ENCODE measurements around the gene LDB3. TPM values are rescaled to one million over a fixed set of nuclear protein-coding genes. Genes with fewer than 3 reads are reported as not detected.

The LDB3 gene
- total and polyA plus RNA-seq, 2 of the 8 experiments (the other 6 are each of a cell fraction or from before 2014, with no cell fraction given), result 0.20 to 0.43 TPM

GRCh38 chr10:86723009-86723408 lies 54.7 kb downstream of the LDB3 start:
- Histone ChIP-seq H3K79me1 (ENCODE audit: low read depth, low read length) (no peaks in the 10 kb centered on the region), H3K4ac (replicated peaks; ENCODE audit: insufficient read length, low read depth, low read length) (no peak overlapping the region), H2AK5ac (ENCODE audit: low read depth, low read length) (no peak overlapping the region), H3K9me3 (ENCODE audit: insufficient read depth in 2 of 2, low read depth in 1 of 2, low read length in 1 of 2) (no peaks in the 10 kb centered on the region), H3K9ac (replicated peaks in 1 of 4; ENCODE audit: extremely low read depth in 1 of 4, low read depth in 3 of 4, low read length in 3 of 4) (no peak overlapping the region), H3K36me3 (ENCODE audit: control insufficient read depth in 2 of 4, insufficient read depth in 4 of 4, low read length in 3 of 4) (no peaks in the 10 kb centered on the region), H2BK120ac (replicated peaks; ENCODE audit: low read depth, low read length) (no peak overlapping the region), H3K27ac (ENCODE audit: low read depth, low read length) (no peak overlapping the region), H3K18ac (ENCODE audit: extremely low read depth, low read length) (no peak overlapping the region), H3K4me2 (ENCODE audit: insufficient read depth in 1 of 2, low read depth in 2 of 2, low read length in 2 of 2) (no peak overlapping the region), H2AFZ (ENCODE audit: low read length) (no peak overlapping the region), H2BK15ac (ENCODE audit: low read length) (no peak overlapping the region), H3K23ac (ENCODE audit: insufficient read length) (no peak overlapping the region), H3K56ac (replicated peaks; ENCODE audit: insufficient read length, low read depth, low read length) (no peak overlapping the region), H2BK5ac (ENCODE audit: low read depth, low read length) (no peak overlapping the region), H3K4me1 (replicated peaks in 1 of 4; ENCODE audit: control insufficient read depth in 3 of 4, insufficient read depth in 4 of 4, low read length in 3 of 4) (no peaks in the 10 kb centered on the region), H3K79me2 (ENCODE audit: control insufficient read depth in 1 of 2, insufficient read depth in 2 of 2, low read length in 2 of 2) (no peaks in the 10 kb centered on the region), H4K91ac (replicated peaks; ENCODE audit: insufficient read length, low read length) (no peak overlapping the region), H2BK20ac (ENCODE audit: low read length) (no peak overlapping the region), H4K20me1 (replicated peaks in 1 of 2; ENCODE audit: control insufficient read depth in 1 of 2, insufficient read depth in 2 of 2, low read length in 2 of 2) (no peaks in the 10 kb centered on the region), H4K5ac (ENCODE audit: insufficient read length, low read depth, low read length) (no peak overlapping the region), H3K23me2 (ENCODE audit: low read depth, low read length) (no peaks in the 10 kb centered on the region), H3K4me3 (ENCODE audit: extremely low read depth in 1 of 4, insufficient read depth in 2 of 4, low read depth in 3 of 4, low read length in 4 of 4) (no peak overlapping the region), H4K8ac (ENCODE audit: extremely low read depth, insufficient read depth, low read length) (no peak overlapping the region; the same call in 1 of the 2 replicates), H3K27me3 (replicated peaks in 1 of 4; ENCODE audit: control insufficient read depth in 3 of 4, extremely low read depth in 1 of 4, insufficient read depth in 3 of 4, low read length in 3 of 4) (no peaks in the 10 kb centered on the region), H2BK12ac (ENCODE audit: low read depth, low read length) (no peak overlapping the region), H3K14ac (ENCODE audit: insufficient read length) (no peak overlapping the region)
- ChIA-PET POLR2A (ENCODE audit: partially characterized antibody) (interaction anchor here (1.0 to 1.9 kb wide), 3 partner anchors 8 to 32 kb away, joined by 3 to 5 read pairs (median 4); no protein-coding TSS in a partner anchor), CTCF (ENCODE audit: partially characterized antibody) (interaction anchor here (0.9 kb wide), 1 partner anchor 8 kb away, joined by 5 read pairs; no protein-coding TSS in a partner anchor)
- WGBS, 2 experiments (ENCODE audit: extremely low coverage in 1 of 2, insufficient coverage in 1 of 2, insufficient read length in 1 of 2, insufficient replicate concordance in 2 of 2, low coverage in 1 of 2, low lambda C conversion rate in 2 of 2, missing lambda C conversion rate in 1 of 2), result 88% methylated on average over 2 of the region's 2 CpGs; no CpG with 5 or more reads in 1 of the 2 experiments
- DNase-seq (ENCODE audit: low read depth in 1 of 2, low spot score in 2 of 2), result no peak
- no peak for FAIRE-seq

Data from H1 (cell line).